Measurements from ENCODE around the gene CCDC92B.

- TF ChIP-seq EZH2 (IDR thresholded peaks at IDR 0.05; ENCODE audit: insufficient read depth, poor library complexity, severe bottlenecking): no peak
- TF ChIP-seq EZH2phosphoT487 (IDR thresholded peaks at IDR 0.05; ENCODE audit: insufficient read depth, low read depth): no peak
These were observed 46.1 kb upstream of the CCDC92B start for GRCh38 chr17:2795441-2796163.
